ENCODE results near the gene ERCC4.
A peak's percentile ranks its signal among the peaks of the same experiment; 100 is the strongest.

The ERCC4 gene

DNA sequence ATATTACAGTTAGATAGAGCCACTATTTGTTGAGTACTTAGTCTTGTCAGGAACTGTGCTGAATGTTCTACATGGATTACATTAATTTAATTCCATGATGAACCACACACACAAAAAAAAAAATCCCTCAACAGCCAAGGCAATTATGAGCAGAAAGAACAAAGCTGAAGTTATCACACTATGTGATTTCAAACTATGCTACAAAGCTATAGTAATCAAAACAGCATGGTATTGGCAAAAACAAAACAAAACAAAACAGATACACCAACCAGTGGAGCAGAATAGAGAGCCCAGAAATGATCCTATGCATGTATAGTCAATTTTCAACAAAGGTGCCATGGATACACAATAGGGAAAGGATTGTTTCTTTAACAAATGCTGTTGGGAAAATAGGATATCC lies 8.1 kb upstream of the ERCC4 start:
- DNase-seq = no peak

DNA sequence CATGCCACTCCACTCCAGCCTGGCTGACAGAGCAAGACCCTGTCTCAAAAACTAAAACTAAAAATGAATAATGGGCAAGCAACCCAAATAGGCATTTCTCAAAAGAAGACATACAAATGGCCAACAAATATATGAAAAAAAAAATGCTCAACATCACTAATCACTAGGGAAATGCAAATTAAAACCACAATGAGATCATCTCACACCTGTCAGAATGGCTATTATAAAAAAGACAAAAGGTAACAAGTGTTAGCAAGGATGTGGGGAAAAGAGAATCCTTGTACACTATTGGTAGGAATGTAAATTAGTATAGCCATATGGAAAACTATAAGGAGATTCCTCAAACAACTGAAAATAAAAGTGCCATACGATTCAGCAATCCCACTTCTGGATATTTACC lies 7.1 kb upstream of the ERCC4 start:
- DNase-seq = no peak

DNA sequence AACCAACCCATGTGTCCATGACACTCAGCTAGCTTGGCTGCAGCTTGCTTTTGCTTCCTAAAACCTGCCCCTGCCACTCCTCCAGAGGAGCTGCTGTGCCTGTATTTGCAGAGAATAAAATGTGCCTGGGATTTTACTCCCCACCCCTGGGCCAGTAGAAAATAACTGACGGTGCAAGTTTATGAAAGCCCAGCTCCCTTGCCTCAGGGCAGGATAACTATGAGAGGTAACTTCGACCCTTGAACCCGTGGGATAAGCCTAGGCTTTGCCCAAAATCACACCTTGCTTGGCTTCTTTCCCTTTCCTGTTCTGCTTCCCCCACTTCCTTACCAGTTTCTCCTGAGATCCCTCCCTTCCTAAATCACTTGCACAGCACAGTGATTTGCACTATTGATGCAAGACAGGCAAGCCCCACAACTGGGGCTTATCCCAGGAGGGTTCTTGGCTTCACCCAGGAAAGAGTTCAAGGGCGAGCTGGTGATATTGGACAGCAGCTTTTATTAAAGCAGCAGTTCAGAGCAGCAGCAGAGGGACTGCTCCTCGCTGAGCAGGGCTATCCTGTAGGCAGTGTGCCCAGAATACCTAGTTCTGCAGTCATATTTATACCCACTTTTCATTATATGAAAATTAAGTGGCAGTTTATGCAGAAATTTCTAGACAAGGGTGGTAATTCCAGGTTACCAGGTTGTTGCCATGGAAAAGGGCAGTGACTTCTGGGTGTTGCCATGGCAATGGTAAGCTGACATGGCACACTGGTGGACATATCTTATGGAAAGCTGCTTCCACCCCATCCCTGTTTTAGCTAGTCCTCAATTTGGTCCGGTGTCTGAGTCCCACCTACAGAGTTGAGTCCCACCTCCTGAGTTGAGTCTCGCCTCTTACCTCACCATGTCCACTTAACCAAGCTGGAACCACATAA lies 6.3 kb upstream of the ERCC4 start:
- no peak for DNase-seq

DNA sequence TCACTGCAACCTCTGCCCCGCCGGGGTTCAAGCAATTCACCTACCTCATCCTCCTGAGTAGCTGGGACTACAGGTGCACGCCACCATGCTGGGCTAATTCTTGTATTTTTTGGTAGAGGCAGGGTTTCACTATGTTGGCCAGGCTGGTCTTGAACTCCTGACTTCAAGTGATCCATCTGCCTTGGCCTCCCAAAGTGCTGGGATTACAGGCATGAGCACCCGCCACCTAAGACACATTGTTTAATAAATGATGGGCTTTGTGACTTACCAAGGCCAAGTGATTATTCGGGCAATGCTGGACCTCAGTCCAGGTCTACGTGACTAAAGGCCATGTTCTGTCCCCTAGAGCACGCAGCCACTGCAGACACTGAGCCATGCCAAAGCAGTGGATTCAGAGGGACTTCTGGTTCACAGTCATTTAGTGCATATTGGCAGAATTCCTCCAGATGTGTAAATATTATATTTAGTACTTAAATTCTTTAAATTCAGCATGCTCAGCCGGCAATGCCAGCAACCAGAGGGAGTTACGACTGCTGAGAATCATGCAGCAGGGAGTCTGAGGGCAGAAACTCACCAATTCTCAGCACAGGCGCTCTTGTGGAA lies 4.8 kb upstream of the ERCC4 start:
- DNase-seq = no peak

DNA sequence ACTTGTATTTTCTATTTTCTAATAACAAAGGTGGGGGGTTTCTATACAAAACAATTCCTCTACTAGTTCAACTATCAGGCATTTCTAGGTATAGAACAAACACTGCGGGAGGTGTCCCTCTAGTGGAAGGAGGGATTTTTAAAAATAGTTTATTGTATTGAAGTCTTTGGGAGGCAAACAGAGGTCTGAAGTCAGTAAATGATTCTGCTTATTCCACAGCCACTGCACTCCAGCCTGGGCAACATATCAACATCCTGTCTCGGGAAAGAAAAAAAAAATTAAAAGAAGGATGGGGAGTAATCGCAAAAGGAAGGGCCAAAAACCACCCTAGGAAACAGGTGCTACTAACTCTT lies 648 bp upstream of the ERCC4 start:
- DNase-seq = peak; percentile 59

DNA sequence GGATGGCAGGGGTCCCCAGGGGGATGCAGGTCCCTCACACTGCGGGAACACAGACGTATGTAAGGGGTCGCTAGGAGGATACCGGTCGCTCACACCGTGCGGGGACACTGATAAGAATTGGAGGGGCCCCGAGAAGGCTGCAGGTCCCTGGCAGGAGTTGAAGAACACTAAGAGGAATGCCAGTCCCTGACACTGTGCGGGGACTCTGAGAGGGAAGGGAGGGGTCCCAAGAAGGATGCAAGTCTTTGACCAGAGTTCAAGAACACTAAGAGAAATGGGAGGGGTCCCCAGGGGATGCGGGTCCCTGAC lies 510 bp downstream of the ERCC4 start:
- DNase-seq = no peak

DNA sequence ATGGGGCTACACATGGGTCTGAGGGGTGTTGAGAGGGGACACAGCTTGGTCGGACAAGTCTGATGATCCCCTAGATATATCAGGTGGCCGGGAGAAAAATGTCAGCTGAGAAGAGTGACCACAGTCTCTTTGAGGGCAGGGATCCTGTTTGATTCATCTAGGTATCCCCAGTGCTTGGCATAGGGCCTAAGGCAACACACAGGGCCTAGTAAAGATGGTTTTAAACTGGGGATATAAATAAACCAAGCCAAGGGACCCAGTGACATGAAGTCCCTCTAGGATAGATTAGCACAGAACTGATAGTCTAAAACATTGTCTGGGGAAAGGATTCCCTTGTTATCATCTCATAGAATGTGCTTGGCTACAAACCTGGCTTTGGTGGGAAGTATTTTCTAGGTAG lies 1.4 kb downstream of the ERCC4 start:
- no peak for DNase-seq

DNA sequence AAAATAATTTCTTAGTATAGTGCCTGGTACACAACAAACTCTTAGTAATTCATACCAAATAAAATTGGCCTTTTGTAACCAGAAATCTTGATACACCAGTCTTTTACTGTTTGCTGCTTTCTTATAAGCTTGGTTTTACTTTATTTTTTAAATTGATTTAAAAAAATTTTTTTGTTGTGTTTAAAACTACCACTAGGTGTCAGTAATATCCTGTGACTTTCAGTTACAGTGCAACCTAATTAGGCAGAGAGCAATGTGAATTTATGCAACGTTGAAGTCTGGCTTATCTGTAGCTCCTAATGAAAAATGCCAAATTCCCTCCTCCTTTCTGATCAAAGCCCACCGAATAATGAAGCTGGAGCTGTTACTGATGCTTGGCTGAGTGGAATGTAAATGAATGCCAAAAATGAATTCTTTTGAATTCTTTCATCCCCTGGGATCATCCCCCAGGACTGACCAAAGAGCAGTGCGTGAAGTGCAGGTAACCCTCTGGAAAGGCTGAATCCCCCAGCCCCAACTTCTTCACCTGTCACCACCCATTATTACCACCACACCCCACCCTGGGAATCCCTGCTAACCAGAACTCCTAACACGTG lies 3.8 kb downstream of the ERCC4 start:
- DNase-seq = peak; percentile 42

DNA sequence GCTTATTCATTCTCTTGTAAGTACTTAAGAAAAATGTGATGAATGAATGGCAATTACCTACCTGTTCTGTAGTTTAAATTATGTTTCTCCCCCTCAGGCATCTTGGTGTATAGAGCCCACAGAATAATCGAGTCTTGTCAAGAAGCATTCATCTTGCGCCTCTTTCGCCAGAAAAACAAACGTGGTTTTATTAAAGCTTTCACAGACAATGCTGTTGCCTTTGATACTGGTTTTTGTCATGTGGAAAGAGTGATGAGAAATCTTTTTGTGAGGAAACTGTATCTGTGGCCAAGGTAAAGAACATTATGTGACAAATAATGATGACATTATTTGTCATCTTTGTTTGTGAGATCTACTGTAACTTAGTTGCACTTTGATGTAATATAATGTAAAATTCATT lies 6.5 kb downstream of the ERCC4 start:
- no peak for DNase-seq

DNA sequence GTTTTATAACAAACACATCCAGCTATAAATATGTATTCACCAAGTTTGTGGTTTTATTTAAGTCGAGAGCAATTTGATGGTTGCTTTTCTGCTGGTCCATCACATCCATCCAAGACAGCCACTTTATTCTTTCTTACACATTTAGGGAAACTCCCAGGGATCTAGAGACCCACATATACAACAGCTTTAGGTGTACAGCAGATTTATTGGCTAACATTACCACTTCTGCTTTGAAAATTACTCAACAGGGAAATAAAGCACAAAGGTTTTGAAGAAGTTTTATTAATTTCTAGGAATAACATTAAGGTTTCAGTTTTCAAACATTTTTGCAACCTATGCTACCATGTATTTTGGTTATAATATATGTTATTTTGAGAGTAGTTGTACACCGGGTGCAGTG lies 6.9 kb downstream of the ERCC4 start:
- no peak for DNase-seq

DNA sequence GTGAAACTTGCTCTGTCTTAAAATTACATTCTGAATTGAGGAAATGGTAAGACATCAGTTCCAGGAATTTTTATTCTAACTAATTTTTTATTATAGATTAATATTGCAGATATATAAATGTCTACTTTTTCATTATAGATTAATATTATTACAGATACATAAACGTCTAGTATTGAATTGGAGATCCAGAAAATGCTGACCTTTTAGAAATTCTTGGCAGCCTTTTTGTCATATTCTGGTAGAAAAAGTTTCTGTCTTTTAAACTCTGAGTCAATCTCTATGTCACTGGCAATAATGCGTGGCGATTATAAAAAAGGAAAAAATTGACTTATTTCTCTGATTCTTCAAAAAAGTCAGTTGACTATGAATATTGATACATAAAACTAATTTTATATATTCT lies 8.7 kb downstream of the ERCC4 start:
- DNase-seq = no peak

DNA sequence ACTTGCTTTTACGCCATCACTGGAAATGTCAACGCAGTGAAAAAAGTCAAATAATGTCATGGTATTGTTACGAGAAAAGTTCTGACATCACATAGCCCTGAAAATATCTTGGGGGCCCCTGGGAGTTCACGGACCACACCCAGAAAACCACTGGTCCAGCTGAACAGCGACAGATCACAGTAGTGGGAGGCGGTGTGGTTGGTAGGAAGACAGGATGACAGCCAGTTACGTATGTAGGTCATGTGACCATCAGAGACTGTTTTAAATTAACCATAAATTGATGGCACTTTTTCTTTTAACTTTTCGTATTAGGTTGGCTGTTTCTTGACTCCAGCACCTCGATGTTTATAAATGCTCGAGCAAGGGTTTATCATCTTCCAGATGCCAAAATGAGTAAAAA lies 11.9 kb downstream of the ERCC4 start:
- DNase-seq = no peak

DNA sequence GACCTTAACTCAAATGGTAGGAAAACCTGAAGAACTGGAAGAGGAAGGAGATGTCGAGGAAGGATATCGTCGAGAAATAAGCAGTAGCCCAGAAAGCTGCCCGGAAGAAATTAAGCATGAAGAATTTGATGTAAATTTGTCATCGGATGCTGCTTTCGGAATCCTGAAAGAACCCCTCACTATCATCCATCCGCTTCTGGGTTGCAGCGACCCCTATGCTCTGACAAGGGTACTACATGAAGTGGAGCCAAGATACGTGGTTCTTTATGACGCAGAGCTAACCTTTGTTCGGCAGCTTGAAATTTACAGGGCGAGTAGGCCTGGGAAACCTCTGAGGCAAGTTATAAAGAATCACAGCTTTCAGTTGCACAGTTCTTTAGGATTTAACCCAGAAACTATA lies 15.5 kb downstream of the ERCC4 start:
- DNase-seq = no peak

DNA sequence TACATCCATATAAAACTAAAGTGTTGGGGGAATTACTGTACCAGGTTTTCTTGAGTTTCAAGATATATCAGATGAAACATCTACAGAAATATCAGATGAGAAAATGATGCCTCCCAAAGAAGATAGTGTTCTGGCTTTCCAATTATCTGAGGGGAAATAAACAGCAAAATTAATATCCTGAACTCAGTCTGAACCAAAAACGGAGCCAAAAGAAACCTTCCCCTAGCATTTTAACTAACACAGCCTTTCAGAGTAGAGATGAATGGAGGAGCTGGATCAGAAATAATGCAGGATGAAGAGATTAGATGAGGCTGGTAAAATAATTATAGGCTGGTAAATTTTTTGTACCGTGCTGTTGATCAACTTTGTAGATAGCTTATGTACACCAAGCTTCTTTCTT lies 16.2 kb downstream of the ERCC4 start:
- DNase-seq = no peak

DNA sequence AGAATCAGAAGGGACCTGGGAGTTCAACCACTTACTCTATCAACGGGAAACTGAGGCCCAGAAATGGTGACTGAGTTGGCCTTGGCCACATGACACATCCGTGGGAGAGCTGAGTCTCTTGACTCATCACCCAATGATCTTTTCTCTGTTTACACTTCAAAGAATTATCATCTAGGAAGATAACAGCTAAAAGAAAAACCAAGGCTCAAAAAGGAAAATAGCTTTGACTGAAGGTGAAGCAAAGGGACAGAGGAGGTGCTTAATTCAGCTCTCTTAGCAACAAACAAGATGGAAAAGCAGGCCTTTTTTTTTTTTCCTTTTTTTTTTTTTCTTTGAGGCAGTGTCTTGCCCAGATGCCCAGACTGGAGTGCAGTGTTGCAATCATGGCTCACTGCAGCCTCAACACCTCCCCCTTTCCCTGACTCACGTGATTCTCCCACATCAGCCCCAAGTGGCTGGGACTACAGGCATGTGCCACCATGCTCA lies 16.7 kb downstream of the ERCC4 start:
- DNase-seq = peak; percentile 50

DNA sequence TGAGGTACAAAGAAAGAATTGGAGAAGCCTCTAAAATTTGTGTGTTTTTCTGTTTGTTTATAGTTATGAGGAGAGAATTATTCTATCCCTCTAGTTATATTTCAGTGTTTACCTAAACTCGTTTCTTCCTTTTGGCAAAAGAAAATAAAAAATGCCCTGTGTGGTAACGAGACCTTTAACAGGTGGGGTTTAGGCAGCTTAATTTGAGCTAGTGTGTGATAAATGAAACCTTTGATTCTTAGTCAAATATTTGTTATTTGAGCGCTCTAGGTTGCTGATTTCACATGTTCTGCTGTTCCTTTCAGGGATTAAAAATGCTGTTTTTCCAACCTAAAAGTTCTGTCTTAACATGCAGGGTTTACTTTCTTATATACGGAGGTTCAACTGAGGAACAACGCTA lies 17.5 kb downstream of the ERCC4 start:
- DNase-seq = no peak

DNA sequence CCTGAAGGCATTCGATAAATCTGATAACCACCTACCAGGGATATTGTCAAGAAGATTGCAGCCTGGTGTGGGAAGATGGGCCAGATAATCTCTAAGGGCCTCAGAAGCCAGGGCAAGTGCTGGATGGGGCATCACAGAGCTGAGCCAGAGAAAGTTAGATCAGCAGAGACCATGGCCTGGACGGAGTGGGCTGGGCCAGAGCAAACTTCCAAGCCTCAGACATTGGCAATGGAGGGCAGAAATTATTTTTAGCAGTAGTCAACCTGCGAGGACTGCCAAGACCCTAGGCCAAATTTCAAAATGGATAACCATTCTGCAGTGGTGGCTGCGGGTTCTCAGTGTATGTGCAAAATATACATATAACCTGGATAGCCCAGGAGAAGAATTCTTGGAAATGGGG lies 18.5 kb downstream of the ERCC4 start:
- no peak for DNase-seq

DNA sequence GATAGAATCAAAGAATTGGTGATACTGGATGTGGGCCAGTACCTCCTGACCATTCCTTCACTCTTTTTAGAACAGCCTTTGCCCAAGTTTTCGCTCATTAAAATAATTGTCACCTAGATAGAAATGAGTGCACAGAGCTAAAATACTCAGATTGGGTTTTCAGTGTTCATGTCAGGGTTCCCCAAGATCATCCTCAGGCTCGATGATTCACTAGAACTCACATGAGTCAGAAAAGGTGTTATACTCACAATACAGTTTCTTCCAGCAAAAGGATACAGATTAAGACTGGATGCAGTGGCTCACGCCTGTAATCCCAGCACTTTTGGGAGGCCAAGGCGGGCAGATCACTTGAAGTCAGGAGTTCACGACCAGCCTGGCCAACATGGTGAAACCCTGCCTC lies 19.9 kb downstream of the ERCC4 start:
- no peak for DNase-seq

DNA sequence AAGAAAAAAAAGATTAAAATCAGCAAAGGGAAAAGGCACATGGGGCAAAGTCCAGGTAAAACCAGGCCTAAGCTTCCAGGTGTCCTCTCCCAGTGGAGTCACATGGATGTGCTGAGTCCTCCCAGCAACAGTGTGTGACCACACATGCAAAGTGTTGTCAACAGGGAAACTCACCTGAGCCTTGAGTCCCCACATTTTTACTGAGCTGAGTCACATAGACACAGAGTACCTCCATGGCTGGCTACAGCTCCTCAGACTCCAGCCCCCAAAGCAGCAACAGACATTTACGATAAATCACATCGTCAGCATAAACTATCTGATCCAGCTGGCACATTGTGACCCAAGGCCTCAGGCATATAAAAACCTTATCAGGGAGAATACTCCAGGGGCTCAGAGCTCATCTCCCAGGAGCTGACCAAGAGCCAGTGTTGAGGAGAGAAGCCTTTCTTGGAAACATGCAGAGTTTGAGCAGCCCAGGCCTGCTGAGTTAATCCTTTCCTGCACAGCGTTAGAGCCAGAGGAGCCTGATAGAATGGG lies 20.5 kb downstream of the ERCC4 start:
- no peak for DNase-seq

DNA sequence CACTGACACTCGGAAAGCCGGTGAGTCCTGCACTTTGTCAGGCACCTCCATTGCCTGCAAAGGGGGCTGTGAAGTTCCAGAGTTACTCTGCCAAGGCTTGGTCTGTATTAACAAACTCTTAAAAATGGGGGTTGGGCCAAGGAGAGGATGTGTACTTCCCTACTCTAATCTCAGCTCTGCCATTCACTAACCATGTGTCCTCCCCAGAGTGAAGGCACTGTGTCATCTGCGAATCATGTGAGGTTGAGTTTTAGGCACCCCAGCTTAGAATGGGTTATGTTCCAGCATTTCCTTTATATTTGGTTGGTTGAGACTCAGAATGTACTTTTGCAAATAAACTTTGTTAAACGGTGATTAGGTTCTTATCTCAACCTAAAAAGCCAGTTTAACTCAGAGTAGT lies 24.9 kb downstream of the ERCC4 start:
- no peak for DNase-seq

DNA sequence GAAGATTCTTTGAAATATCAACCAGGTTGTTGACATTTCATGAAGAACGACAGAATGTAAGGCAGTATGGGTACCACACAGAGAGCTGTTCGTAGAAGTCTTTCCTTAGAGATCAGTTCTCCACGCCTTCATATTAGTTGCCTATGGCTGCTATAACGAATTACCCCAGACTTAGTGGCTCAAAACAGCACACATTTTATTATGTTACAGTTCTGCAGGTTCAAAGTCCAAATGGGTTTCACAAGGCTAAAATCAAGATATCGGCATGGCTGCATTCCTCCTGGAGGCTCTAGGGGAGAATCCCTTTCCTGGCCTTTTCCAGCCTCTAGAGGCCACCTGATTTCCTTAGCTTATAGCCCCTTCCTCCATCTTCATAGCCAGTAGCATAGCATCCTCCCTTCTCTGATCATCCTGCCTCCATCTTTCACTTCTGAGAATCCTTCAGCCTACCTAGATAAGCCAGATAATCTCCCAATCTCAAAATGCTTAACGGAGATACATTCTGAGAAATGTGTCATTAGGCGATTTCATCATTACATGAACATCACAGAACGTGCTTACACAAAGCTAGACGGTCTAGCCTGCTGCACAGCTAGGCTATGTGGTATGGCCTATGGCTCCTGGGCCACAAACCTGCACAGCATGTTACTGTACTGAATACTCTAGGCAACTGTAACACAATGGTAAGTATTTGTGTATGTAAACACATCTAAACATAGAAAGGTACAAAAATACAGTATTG lies 26.0 kb downstream of the ERCC4 start:
- DNase-seq = no peak

DNA sequence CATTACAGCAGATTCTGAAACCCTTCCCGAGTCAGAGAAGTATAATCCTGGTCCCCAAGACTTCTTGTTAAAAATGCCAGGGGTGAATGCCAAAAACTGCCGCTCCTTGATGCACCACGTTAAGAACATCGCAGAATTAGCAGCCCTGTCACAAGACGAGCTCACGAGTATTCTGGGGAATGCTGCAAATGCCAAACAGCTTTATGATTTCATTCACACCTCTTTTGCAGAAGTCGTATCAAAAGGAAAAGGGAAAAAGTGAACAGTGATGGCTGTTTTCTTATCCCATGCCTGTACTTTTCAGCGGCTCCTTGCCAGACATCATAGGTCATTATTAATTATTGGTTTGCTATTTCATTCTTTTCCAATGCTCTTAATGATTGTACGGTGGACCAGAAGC lies 28.1 kb downstream of the ERCC4 start:
- no peak for DNase-seq

DNA sequence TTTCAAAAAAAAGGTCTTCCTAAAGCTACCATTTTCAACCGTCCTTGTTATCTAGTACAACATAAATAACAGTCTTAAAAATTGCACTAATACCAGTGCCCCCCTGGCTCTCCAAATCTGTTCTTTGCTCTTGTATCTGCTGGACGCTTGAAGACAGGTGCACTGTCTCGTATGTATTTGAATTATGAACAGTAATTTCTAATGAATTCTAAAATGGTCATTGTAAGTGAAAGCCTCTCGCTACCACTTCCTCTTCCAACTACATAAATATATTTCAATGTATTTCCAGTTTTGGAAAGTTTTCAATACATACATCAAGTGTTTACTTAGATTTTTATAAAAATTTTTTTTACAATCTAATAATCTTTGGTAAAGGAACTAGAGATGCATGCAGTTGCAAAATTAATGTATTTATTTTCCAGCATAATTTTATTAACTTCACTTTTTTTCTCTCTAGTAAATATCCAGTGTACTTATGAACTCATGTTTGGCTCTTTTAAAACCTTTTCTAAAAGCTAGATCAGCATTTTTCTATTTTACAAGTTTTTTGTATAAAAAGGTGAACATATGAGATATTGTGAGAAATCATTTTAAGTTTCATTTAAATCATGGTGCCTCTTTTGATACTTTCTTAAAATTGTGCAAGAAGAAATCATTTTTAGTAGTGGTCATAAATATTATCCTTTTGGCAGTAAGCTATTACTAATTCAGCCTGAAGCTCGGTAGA lies 31.0 kb downstream of the ERCC4 start:
- DNase-seq = no peak
